ENCODE data around the gene RBFOX1.

Gene RBFOX1

GRCh38 chr16:7602291-7602950, 269.8 kb downstream of the RBFOX1 start:
- no peak for DNase-seq (ENCODE audit: low read depth, low spot score)

GRCh38 chr16:7605812-7606211, 273.2 kb downstream of the RBFOX1 start:
- in situ Hi-C loops (cut with HindIII; ENCODE audit: low sequenced_read_pairs): no loop called here
- no peak overlapping the region for H3K4me3 ChIP-seq (ENCODE audit: low read depth, low read length)
- TF ChIP-seq CTCF (IDR thresholded peaks at IDR 0.05; ENCODE audit: low read depth, low read length): no peak
- DNase-seq (ENCODE audit: low read depth, low spot score): no peak

More at GRCh38 chr16:7602291-7602950, 269.8 kb downstream of the RBFOX1 start:
- TF ChIP-seq CTCF (IDR thresholded peaks at IDR 0.05; ENCODE audit: low read depth, low read length): no peak
- no peak overlapping the region for H3K4me3 ChIP-seq (ENCODE audit: low read depth, low read length)
- in situ Hi-C loops (cut with HindIII; ENCODE audit: low sequenced_read_pairs): no loop called here

- TF ChIP-seq CTCF (IDR thresholded peaks at IDR 0.05; ENCODE audit: low read depth, low read length): no peak
- no peak overlapping the region for H3K4me3 ChIP-seq (ENCODE audit: low read depth, low read length)
- DNase-seq (ENCODE audit: low read depth, low spot score): no peak
- in situ Hi-C loops (cut with HindIII; ENCODE audit: low sequenced_read_pairs): no loop called here
These were observed 280.0 kb downstream of the RBFOX1 start for GRCh38 chr16:7612671-7613070.

- no peak for TF ChIP-seq CTCF (IDR thresholded peaks at IDR 0.05; ENCODE audit: low read depth, low read length)
- in situ Hi-C loops (cut with HindIII; ENCODE audit: low sequenced_read_pairs): no loop called here
- no peak for DNase-seq (ENCODE audit: low read depth, low spot score)
- no peak overlapping the region for H3K4me3 ChIP-seq (ENCODE audit: low read depth, low read length)
These were observed 280.9 kb downstream of the RBFOX1 start for GRCh38 chr16:7613518-7613917.

- no peak for TF ChIP-seq CTCF (IDR thresholded peaks at IDR 0.05; ENCODE audit: low read depth, low read length)
- no peak overlapping the region for H3K4me3 ChIP-seq (ENCODE audit: low read depth, low read length)
- in situ Hi-C loops (cut with HindIII; ENCODE audit: low sequenced_read_pairs): no loop called here
- no peak for DNase-seq (ENCODE audit: low read depth, low spot score)
These were observed 281.6 kb downstream of the RBFOX1 start for GRCh38 chr16:7614021-7614795.

GRCh38 chr16:7615565-7615964, 282.9 kb downstream of the RBFOX1 start:
- no peak for TF ChIP-seq CTCF (IDR thresholded peaks at IDR 0.05; ENCODE audit: low read depth, low read length)

More at GRCh38 chr16:7615565-7615964, 282.9 kb downstream of the RBFOX1 start:
- in situ Hi-C loops (cut with HindIII; ENCODE audit: low sequenced_read_pairs): no loop called here
- H3K4me3 ChIP-seq (ENCODE audit: low read depth, low read length): no peak overlapping the region
- no peak for DNase-seq (ENCODE audit: low read depth, low spot score)

All from astrocyte of the spinal cord (primary cell).